GM21576 (cell line): ENCODE measurements around the gene FAM241B.

ENCODE experiments used
- ATAC-seq: cut with Tn5 transposase; IDR thresholded peaks from one replicate; pipeline ENCODE4 v1.9.1; 2021; ENCODE audit warnings: mild to moderate bottlenecking, moderate library complexity; ENCODE audit not compliant: unreplicated experiment

FAM241B gene

DNA sequence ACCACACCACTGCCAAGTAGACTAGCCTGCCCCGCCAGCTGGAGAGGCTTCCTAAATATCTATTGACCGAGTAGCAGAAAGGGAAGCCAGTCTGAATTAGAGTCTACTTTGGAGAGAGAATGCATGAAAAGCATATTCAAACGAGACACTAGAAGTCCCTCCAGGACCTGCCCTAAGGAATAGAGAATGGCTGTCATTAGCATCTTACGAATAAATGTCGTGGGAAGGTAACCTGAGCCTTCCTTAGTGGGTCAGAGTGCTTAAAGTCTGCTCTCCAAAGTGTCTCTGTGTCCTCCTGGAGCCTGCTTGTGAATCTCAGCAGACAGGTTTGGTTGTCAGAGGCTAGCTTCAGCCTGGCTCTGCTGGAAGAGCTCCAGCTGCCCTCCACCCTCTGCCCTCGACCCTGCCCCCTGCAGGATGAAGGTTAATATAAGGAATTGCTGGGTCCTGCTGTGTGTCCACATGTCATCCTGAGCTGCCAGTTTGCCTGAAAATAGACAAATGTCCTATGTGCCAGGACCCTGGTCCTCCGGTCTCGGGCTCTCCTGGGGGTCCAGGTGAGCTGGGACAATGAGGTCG is 33.4 kb downstream of the FAM241B start:
- ATAC-seq: no peak

DNA sequence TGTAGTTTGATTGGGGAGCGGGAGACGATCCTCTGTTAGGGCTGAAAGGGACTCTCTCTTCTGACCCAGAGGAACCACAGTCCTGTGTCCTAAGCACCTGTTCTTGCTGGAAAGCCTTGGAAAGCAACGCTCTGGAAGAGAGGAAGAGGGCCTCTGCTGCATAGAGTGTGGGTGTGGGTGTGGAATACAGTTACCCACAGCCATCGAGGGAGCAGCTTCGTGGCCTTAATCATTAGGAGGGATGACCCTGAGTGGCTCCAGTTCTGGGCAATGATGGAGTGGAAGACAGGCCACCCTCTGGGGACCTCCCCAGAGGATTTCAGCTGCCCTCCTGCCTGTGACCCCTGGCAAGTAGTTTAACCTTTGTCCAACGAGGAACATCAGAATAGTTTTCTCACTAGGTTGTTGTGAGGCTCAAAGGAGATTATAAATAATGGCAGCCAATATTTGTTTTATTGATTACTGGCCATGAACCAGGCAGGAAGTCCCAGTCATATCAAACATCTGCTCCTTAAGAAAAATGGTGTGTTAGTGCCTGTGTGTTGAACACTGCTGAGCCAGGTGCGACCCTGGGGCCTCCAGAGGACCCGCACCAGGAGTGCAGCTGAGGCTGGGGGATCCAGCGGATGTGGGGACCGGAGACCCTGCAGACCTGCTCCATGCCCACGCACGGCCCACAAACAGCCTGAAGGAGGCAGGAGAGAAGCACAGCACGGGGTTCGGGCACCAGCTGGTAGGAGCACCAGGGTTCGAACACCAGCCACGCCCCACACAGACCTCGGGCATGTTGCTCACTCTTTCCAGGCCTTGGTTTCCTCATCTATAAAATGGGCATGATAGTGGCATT is 35.6 kb downstream of the FAM241B start:
- ATAC-seq: no peak

DNA sequence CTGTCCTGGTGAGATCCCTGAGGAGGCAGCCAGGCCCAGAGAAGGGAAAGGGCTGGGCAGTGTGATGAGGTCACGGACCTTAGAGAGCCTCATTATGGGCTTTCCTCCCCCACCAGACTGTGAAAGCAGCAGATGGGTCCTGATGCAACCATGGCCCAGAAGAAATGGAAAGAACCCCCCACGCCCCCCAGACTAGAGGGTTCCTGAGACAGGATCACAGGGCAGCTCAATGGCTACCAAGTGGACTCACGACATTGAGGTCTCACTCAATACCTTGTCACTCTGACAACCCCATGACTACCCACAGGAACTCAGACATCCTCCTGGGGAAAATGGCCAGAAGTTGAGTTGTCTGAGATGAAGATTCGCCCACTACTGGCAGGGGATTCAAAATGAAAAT is 36.7 kb downstream of the FAM241B start:
- no peak for ATAC-seq

DNA sequence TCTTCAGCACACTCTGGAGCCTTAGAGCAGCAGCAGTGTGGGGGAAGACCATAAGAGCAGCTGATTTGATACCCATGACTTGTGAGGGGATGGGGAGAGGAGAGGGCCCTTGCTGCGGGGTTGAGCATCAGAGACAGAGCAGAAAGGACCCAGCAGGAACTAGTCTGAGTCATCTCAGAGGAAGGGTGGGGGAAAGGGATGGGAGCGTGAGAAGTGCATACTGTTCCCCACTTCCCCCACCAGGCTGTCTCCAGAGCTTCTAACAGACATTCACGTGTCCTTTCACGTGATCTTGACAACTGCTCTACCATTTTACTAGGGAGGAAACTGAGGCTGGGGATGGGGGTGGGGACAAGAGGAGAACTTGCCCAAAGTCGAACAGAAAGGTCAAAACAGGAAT is 38.7 kb downstream of the FAM241B start:
- no peak for ATAC-seq

DNA sequence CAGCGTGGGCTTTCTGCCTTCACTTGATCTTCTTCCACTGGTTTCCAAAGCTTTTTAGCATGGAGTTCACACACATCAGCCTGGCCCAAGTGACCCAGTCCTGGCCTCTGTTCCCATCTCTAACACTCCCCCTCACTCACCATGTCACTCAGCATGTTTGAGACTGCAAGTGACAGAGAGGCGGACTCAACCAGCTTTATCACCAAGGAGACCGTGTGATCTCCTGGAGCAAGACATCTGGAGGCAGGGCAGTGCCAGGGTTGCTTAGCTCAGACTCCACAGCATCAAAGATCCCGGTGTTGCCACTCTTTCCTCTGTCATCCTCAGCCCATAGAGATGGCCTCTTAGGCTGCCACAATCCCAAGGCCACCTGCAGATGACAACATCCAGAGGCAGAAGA is 39.4 kb downstream of the FAM241B start:
- ATAC-seq: no peak

DNA sequence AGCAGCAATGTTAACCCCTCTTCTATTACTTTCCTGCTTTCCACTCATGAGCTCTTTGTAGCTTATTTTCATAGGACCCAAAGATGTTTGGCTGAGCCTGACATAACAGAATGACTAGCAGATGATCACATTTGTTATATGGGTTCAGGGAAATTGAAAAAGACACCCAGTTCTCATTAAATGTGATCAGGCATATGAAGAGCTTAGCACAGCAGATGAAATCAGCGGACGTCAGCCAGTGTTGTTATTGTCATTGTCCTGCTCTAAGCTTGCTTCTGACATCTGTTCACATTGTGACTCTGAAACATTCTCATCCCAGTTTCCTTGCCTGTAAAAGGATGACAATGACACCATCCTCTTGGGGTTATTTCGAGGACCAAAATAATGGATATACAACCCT is 43.5 kb downstream of the FAM241B start:
- ATAC-seq: no peak

DNA sequence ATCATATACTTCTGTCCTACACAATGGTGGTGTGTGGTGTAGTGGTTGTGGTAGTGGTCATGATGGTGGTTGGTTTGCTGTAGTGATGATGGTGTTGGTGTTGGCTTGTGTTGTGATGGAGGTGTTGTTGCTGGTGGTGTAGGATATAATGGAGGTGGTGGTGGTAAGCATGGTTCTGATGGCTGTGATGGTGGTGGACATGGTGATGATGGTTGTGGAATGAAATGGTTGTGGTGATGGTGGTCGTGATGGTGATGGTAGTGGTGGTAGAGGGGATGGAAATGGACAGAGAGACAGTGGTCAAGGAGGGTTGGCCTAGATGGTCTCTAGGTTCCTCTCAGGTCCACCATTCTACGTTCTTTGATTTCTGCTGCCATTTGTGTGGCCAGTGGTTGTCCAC is 44.7 kb downstream of the FAM241B start:
- no peak for ATAC-seq

DNA sequence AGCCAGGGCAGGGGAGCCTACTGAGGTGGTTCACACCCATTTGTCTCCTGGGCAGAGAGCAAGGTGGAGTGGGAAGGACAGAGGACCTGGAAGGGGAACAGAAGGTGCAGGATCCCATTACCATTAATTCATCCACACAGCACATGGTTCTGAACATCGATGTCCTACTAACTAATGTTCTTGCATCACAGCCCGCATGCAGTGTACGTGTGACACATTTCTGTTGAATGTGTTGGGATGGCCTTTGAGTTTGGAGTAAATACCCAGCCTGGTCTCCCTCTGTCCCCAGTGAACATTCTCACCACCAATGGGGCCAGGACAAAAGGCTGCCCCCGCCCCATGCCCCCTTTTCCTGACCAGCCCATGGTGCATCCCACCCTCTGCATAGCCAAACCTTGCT is 46.3 kb downstream of the FAM241B start:
- no peak for ATAC-seq

DNA sequence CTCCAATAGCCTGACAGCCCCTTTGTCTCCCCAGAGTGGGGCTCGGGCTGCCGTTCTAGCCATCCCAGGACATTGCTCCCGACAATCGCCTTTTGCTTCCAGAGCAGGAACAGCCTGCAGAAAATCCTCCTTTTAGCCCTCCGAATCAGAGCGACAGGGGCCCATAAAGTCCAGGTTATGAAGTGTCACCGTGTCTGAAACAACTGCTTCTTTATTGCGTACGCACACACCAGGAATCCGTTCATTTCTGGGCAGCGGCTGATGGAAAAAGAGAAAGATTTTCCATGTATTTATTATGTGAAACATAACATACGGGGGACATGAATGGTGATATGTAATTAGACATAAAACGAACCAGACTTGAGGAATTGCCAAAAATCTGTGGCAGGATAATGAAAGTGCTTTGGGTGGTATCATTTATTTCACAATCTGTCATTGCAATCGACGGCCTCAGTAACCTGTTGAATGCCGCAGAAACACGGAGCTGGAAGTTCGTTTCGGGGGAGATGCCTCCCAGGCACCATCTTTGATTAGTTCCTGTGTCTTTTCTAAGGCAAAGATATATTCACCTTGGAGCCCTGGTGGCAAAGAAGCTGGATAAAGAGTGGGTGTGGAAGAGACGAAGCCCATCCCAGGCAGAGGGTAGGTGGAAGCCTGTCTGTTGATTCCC is 48.1 kb downstream of the FAM241B start:
- no peak for ATAC-seq

DNA sequence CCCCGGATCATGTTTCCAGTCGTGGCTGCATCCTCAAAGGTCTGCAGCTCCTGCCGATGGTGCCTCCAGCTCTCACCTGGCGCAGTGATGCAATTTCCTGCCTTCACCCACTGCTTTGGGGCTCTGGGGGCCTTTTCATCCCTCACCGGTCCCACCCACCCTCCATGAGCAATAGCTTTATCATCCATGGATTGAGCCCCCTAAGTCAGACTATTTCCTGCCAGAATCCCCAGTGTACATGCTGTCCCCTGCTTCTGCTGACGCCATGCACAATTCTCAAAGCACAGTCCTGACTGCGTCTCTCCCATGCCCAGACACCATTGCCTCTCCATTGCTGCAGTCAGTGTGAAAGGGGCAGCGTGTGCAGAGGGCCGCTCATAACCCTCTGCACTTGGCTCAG is 49.7 kb downstream of the FAM241B start:
- ATAC-seq: no peak

DNA sequence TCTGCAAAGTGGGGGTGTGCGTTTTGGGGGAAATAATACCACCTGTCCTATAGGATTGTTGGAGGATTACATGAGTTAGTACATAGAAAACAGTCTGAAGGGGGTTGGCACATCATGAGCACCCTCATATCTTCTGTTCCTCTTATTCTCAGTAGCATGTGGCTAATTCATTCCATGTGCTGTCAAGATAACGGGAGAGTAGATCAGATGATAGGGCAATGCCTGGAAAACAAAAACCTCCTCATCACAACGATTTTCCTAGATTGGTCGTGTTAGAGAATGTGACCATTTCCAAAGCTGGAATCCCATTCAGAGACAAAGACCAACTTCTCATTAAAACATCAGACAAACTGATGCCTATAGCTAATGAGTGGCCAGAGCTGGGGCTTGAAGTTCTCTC is 50.6 kb downstream of the FAM241B start:
- ATAC-seq: no peak

DNA sequence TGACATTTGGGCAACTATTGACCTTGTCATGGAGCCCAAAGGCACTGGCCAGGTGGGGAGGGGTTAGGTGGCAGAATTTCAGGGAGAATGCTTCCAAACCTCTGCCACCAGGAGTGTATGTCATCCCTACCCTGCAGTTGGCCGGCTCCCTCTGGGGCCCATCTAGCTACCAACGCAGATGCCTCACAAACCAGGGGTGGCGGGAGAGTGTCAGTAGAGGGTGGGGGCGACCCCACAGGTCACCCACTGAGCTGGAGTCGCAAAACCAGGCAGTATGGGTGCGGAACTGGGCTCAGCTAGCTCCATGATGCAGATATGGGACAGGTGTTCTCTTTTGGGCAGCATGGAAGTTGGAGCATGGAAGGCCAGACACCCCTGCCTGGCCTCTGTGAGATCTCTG is 51.4 kb downstream of the FAM241B start:
- ATAC-seq: no peak

DNA sequence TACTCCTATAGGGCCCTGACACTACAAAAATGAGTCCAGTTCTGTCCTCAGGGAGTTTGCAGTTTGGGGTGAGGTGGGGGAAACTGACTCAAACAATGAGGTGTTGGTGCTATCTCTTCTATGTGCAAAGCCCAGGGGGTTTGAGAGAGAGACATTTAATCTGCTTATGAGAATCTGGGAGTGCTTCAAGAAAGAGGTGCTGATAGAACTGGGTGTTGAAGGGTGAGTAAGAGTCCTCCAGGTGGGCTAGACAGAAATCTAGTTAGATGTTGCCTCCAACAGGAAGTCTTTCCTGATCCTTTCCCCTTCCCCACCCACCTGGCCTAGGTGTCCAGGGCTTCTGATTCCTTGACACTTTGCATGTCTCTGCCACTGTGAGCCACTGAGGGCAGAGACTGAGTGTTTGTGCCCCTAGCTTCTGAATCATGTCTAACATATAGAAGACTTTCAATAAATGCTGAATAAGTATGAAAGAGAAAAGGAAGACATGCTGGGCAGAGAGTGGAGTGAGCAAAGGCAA is 53.0 kb downstream of the FAM241B start:
- no peak for ATAC-seq
